ENCODE results near the gene PNP. TPM values are rescaled to one million over a fixed set of nuclear protein-coding genes. Genes with fewer than 3 reads are reported as not detected.

Gene PNP
- total RNA-seq, result 100 to 1,000 TPM; 227 to 230 TPM

- Mint-ChIP-seq H3K4me3 (peak within 1 kb of the TSS; percentile 99), H3K4me1 (peaks cover 36% of the 10 kb centered on the region), H3K36me3 (peaks cover 41% of the 10 kb centered on the region), H3K27me3 (peaks cover 3% of the 10 kb centered on the region), H3K9me3 (no peaks in the 10 kb centered on the region), H3K27ac (peak within 1 kb of the TSS; percentile 97)
- peak; percentile 90 for DNase-seq
These were observed at the start of gene PNP for GRCh38 chr14:20469242-20469889. TSS of gene PNP (plus strand) at chr14:20469406. CDS start at chr14:20469525, 119 bp downstream.

- H3K4me1 Mint-ChIP-seq, result peaks cover 14% of the 10 kb centered on the region
- no peaks in the 10 kb centered on the region for H3K36me3 Mint-ChIP-seq
- no peak overlapping the region for H3K4me3 Mint-ChIP-seq
- H3K27me3 Mint-ChIP-seq, result no peaks in the 10 kb centered on the region
- H3K9me3 Mint-ChIP-seq, result no peaks in the 10 kb centered on the region
- DNase-seq, result no peak
- H3K27ac Mint-ChIP-seq, result no peak overlapping the region
These were observed 49.8 kb upstream of the PNP start for GRCh38 chr14:20419419-20419818.

GRCh38 chr14:20421267-20421666, 47.9 kb upstream of the PNP start:
- no peak overlapping the region for H3K4me3 Mint-ChIP-seq
- H3K27me3 Mint-ChIP-seq, result no peaks in the 10 kb centered on the region
- H3K4me1 Mint-ChIP-seq, result peaks cover 16% of the 10 kb centered on the region
- no peak for DNase-seq
- H3K36me3 Mint-ChIP-seq, result no peaks in the 10 kb centered on the region
- H3K27ac Mint-ChIP-seq, result no peak overlapping the region
- H3K9me3 Mint-ChIP-seq, result no peaks in the 10 kb centered on the region

GRCh38 chr14:20422886-20423285, 46.3 kb upstream of the PNP start:
- Mint-ChIP-seq H3K4me1 (peaks cover 20% of the 10 kb centered on the region), H3K9me3 (no peaks in the 10 kb centered on the region), H3K4me3 (no peak overlapping the region), H3K27me3 (no peaks in the 10 kb centered on the region), H3K27ac (no peak overlapping the region), H3K36me3 (no peaks in the 10 kb centered on the region)
- DNase-seq, result no peak

GRCh38 chr14:20424851-20425250, 44.4 kb upstream of the PNP start:
- Mint-ChIP-seq H3K27ac (no peak overlapping the region), H3K4me3 (no peak overlapping the region), H3K9me3 (no peaks in the 10 kb centered on the region), H3K27me3 (no peaks in the 10 kb centered on the region), H3K4me1 (peaks cover 39% of the 10 kb centered on the region), H3K36me3 (peaks cover 4% of the 10 kb centered on the region)
- DNase-seq, result no peak

- Mint-ChIP-seq H3K36me3 (peaks cover 4% of the 10 kb centered on the region), H3K27ac (peak overlapping the region; percentile 93), H3K4me3 (peak overlapping the region; percentile 74), H3K9me3 (no peaks in the 10 kb centered on the region), H3K4me1 (peaks cover 42% of the 10 kb centered on the region), H3K27me3 (no peaks in the 10 kb centered on the region)
- DNase-seq, result no peak
These were observed 41.8 kb upstream of the PNP start for GRCh38 chr14:20427231-20428009.

GRCh38 chr14:20428010-20428365, 41.2 kb upstream of the PNP start:
- H3K36me3 Mint-ChIP-seq, result peaks cover 4% of the 10 kb centered on the region

GRCh38 chr14:20428802-20429201, 40.4 kb upstream of the PNP start:
- Mint-ChIP-seq H3K4me1 (peaks cover 41% of the 10 kb centered on the region), H3K27me3 (no peaks in the 10 kb centered on the region), H3K9me3 (no peaks in the 10 kb centered on the region), H3K36me3 (peaks cover 4% of the 10 kb centered on the region), H3K27ac (peak overlapping the region; percentile 93), H3K4me3 (peak overlapping the region; percentile 74)
- DNase-seq, result no peak

More at GRCh38 chr14:20428010-20428365, 41.2 kb upstream of the PNP start:
- Mint-ChIP-seq H3K9me3 (no peaks in the 10 kb centered on the region), H3K4me1 (peaks cover 42% of the 10 kb centered on the region), H3K27me3 (no peaks in the 10 kb centered on the region), H3K27ac (peak overlapping the region; percentile 93), H3K4me3 (peak overlapping the region; percentile 74)
- no peak for DNase-seq

GRCh38 chr14:20429801-20430669, 39.2 kb upstream of the PNP start:
- Mint-ChIP-seq H3K27ac (peak overlapping the region; percentile 36), H3K4me1 (peaks cover 37% of the 10 kb centered on the region), H3K4me3 (peak overlapping the region; percentile 20), H3K27me3 (no peaks in the 10 kb centered on the region), H3K36me3 (peaks cover 4% of the 10 kb centered on the region), H3K9me3 (no peaks in the 10 kb centered on the region)
- DNase-seq, result peak; percentile 21

- H3K9me3 Mint-ChIP-seq, result no peaks in the 10 kb centered on the region
These were observed 34.3 kb upstream of the PNP start for GRCh38 chr14:20434701-20435581.

GRCh38 chr14:20435582-20436362, 33.4 kb upstream of the PNP start, which contains the start of gene KLHL33:
TSS of gene KLHL33 (minus strand) at chr14:20436166. CDS start at chr14:20435811, 355 bp downstream.
- Mint-ChIP-seq H3K27me3 (no peaks in the 10 kb centered on the region), H3K27ac (no peak within 1 kb of the TSS), H3K4me1 (peaks cover 8% of the 10 kb centered on the region), H3K4me3 (no peak within 1 kb of the TSS), H3K36me3 (no peaks in the 10 kb centered on the region), H3K9me3 (no peaks in the 10 kb centered on the region)
- no peak for DNase-seq

More at GRCh38 chr14:20434701-20435581, 34.3 kb upstream of the PNP start:
- H3K4me1 Mint-ChIP-seq, result peaks cover 2% of the 10 kb centered on the region
- no peak overlapping the region for H3K27ac Mint-ChIP-seq
- DNase-seq, result no peak
- no peak overlapping the region for H3K4me3 Mint-ChIP-seq
- H3K36me3 Mint-ChIP-seq, result no peaks in the 10 kb centered on the region
- no peaks in the 10 kb centered on the region for H3K27me3 Mint-ChIP-seq

GRCh38 chr14:20436363-20436755, 32.8 kb upstream of the PNP start:
- H3K4me3 Mint-ChIP-seq, result no peak overlapping the region
- DNase-seq, result no peak
- no peaks in the 10 kb centered on the region for H3K9me3 Mint-ChIP-seq
- peaks cover 13% of the 10 kb centered on the region for H3K4me1 Mint-ChIP-seq
- H3K36me3 Mint-ChIP-seq, result no peaks in the 10 kb centered on the region
- no peaks in the 10 kb centered on the region for H3K27me3 Mint-ChIP-seq
- H3K27ac Mint-ChIP-seq, result no peak overlapping the region

- no peak for DNase-seq
- H3K4me3 Mint-ChIP-seq, result no peak overlapping the region
- no peaks in the 10 kb centered on the region for H3K27me3 Mint-ChIP-seq
- peaks cover 7% of the 10 kb centered on the region for H3K36me3 Mint-ChIP-seq
- H3K4me1 Mint-ChIP-seq, result peaks cover 20% of the 10 kb centered on the region
- no peaks in the 10 kb centered on the region for H3K9me3 Mint-ChIP-seq
- no peak overlapping the region for H3K27ac Mint-ChIP-seq
These were observed 30.5 kb upstream of the PNP start for GRCh38 chr14:20438664-20439063.
